OCI-M2 (cell line): Measurements from ENCODE around the gene SH3BP2.

Experiments used
- DNase-seq: peaks from one replicate; lab custom pipeline; 2025; ENCODE audit not compliant: unreplicated experiment; lab: John Stamatoyannopoulos, UW

The SH3BP2 gene

GRCh38 chr4:2869659-2870058 is 76.8 kb downstream of the SH3BP2 start:
- DNase-seq: no peak

GRCh38 chr4:2870082-2870481 is 77.2 kb downstream of the SH3BP2 start:
- no peak for DNase-seq

DNA sequence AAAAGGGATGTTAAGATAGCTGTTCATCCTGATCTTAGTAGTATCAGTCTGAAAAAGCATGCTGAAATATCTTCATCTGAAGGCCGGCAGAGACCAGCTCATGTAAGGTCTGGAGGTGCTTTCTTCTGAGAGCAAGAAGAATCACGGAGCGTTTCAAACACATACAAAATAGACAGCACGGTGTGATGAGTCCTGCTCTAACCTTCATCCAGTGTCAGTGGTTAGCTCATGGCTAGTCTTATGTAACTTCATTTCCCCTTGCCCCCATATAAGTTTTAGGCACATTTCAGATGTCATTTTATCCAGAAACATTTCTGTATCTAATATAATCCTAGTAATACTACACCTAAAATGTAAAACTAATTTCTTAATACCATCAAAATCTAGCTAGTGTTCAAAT is 78.6 kb downstream of the SH3BP2 start:
- DNase-seq: no peak

- DNase-seq: no peak
Observed at GRCh38 chr4:2871911-2872310, 79.0 kb downstream of the SH3BP2 start.

DNA sequence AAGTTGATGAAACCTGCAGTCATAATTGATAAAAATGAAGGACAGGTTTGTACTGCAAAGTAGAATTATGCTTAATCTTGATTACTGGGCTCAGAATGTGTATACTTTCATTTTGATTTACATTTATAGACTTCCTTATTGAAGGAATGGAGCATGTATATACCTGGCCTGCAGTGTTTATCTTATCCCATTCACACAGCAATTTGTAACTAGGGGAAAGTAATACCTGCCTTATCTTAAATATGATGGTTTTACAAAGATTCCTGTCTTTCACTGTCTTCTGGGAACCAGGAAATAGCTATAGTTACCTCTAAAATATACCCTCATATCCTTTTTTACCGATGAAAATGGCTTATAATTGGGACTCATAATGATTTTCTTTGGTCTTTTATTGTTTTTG is 80.4 kb downstream of the SH3BP2 start:
- DNase-seq: no peak

DNA sequence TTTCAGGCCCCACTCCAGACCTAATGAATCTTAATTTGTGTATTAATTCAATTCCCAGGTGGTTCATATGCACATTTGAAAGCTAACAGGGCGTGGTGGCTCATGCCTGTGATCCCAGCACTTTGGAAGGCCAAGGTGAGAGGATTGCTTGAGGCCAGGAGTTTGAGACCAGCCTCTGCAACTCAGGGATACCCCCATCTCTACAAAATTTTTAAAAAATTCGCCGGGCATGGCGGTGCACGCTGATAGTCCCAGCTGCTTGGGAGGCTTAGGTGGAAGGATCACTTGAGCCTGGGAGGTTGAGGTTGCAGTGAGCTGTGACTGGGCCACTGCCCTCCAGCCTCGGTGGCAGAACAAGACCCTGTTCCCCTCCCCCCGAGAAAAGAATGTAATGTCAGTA is 82.0 kb downstream of the SH3BP2 start:
- no peak for DNase-seq

GRCh38 chr4:2875556-2875955 is 82.7 kb downstream of the SH3BP2 start:
- DNase-seq: no peak

- DNase-seq: no peak
Observed at GRCh38 chr4:2878346-2878745, 85.5 kb downstream of the SH3BP2 start.

DNA sequence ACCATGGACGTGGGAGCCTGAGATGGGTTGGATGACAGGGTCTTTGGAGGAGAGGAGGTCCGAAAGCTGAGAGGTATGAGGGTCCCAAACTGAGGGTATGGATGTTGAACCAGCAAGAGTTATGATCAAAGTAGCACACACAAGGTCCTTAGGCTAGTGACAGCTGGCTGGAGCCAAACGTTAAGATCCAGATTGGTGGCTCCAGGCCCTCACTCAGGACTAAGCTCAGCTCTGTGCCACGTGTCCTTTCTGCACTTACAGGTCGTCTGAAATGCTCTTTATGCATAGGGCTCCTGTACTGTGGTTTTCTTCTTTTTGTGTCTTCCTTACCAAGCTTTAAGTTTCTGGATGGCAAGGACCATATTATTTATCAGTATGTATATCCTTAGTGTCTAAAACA is 86.1 kb downstream of the SH3BP2 start:
- no peak for DNase-seq

DNA sequence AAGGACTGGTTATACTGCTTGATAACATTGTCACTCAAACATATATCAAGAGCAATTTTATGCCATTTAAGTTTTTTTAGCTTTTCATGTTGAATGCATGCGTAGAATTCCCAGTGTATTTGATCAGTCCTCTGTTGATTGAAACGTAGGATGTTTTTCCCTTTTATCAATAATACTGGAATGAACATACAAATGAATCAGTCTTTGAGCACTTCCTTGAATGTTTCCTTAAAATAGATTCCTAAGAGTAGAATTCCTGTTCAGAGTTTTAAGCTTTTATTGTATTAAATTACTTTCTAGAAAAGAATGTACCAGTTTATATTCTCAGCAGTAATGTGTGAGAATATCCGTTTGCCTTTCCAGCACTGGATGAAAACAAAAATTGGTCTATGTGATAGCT is 88.5 kb downstream of the SH3BP2 start:
- no peak for DNase-seq

- DNase-seq: no peak
Observed at GRCh38 chr4:2882341-2882740, 89.5 kb downstream of the SH3BP2 start.

GRCh38 chr4:2886161-2886560 is 93.3 kb downstream of the SH3BP2 start:
- no peak for DNase-seq

- no peak for DNase-seq
Observed at GRCh38 chr4:2886622-2887021, 93.7 kb downstream of the SH3BP2 start.

DNA sequence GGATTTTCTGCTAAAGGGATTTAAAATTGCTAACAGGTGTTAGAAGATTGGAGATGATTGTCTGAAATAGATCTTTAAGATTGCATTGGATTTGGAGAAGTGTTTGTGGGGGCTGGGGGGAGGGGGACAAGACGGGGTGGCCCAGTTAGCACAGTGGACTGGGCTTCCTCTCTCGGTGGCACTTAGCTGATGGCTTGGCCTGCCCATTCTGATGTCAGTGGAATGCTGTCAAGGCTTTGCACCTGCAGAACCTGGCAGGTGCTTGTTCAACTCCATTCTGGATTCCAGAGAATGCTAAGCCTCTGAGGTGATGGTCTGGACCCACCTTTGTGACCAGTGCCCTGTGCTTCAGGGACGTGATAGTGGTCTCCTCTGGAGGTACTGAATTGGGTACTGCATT is 94.5 kb downstream of the SH3BP2 start:
- DNase-seq: no peak

DNA sequence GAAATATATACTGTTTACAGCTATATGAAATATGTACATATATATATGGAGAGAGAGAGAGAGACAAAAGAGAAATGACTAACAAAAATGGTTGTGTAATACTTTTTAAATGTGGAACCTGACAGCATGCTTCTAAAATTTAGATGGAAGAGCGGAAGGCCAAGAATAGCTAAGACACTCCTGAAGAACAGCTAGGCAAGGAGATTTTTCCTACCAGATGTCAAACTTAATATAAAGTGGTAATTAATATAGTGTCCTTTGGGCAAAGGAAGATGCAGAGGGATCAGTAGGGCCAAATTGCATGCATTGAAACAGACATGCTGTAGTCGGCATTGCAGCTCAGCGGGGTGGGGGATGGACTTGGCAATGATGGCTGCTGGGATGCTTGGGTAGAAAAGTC is 96.0 kb downstream of the SH3BP2 start:
- no peak for DNase-seq
